Endothelial cell (in vitro differentiated cells): ENCODE measurements around the gene C16orf46. TPM values are rescaled to one million over a fixed set of nuclear protein-coding genes. Genes with fewer than 3 reads are reported as not detected.

Source experiments
- DNase-seq: peaks from one replicate; pipeline ENCODE4 v3.0.0; 2021; ENCODE audit warnings: low spot score
- H3K27ac Mint-ChIP-seq: one replicate; pipeline ENCODE4 v1.8.0; 2021; ENCODE audit warnings: mixed read lengths, inconsistent platforms; ENCODE audit not compliant: unreplicated experiment
- H3K27me3 Mint-ChIP-seq: one replicate; pipeline ENCODE4 v1.8.0; 2021; ENCODE audit warnings: mild to moderate bottlenecking, moderate library complexity, mixed read lengths, inconsistent platforms; ENCODE audit not compliant: unreplicated experiment
- H3K36me3 Mint-ChIP-seq: one replicate; pipeline ENCODE4 v1.8.0; 2021; ENCODE audit warnings: mild to moderate bottlenecking, low read depth, mixed read lengths, inconsistent platforms; ENCODE audit not compliant: unreplicated experiment
- H3K4me1 Mint-ChIP-seq: one replicate; pipeline ENCODE4 v1.8.0; 2021; ENCODE audit warnings: mild to moderate bottlenecking, mixed read lengths, inconsistent platforms; ENCODE audit not compliant: unreplicated experiment
- H3K4me3 Mint-ChIP-seq: one replicate; pipeline ENCODE4 v1.8.0; 2021; ENCODE audit warnings: mild to moderate bottlenecking, mixed read lengths, inconsistent platforms; ENCODE audit not compliant: unreplicated experiment
- H3K9me3 Mint-ChIP-seq: one replicate; pipeline ENCODE4 v1.8.0; 2021; ENCODE audit warnings: mixed read lengths, inconsistent platforms; ENCODE audit not compliant: unreplicated experiment
- total RNA-seq: library from RNA; stranded (reverse); fragmentation: NEBNext Ultra II Directional; extraction: Animal tissue kit (Norgen Biotek cat#: 25700); gene quantifications from one replicate; pipeline ENCODE4 v1.2.1, GENCODE V29; 2021; ENCODE audit not compliant: unreplicated experiment
- TF ChIP-seq, protein P1 (sequence below): fragments of 200-600 bp; sonication (generic); IDR thresholded peaks from one replicate; pipeline ENCODE4 v1.5.0; 2021; ENCODE audit warnings: antibody characterized with exemption; ENCODE audit not compliant: unreplicated experiment

The C16orf46 gene
- total RNA-seq, 1 donor from 2014 or later: 0.18 TPM

DNA sequence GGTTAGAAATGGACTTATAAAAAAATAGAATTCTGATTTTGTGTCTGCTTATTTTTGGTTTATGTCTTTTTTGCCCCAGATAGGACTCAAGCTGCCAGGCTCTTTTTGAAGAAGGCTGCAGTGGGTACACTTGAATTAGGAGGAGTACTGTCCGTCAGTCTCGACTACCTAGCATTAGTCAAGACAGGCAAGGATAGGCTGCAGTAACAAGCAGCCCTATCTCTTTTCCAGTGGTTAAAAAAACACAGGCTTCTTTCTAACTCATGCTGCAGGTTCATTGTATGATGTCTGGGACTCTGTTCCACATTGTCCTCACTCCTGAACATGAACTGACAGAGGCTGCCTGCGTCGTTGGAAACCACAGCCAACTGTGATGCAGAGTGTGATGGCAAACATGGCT, 8.0 kb downstream of the C16orf46 start:
- H3K27me3 Mint-ChIP-seq: no peaks in the 10 kb centered on the region
- no peak overlapping the region for H3K4me3 Mint-ChIP-seq
- no peak for DNase-seq
- H3K27ac Mint-ChIP-seq: no peak overlapping the region
- no peaks in the 10 kb centered on the region for H3K4me1 Mint-ChIP-seq
- H3K36me3 Mint-ChIP-seq: no peaks in the 10 kb centered on the region
- TF ChIP-seq, protein P1, sequence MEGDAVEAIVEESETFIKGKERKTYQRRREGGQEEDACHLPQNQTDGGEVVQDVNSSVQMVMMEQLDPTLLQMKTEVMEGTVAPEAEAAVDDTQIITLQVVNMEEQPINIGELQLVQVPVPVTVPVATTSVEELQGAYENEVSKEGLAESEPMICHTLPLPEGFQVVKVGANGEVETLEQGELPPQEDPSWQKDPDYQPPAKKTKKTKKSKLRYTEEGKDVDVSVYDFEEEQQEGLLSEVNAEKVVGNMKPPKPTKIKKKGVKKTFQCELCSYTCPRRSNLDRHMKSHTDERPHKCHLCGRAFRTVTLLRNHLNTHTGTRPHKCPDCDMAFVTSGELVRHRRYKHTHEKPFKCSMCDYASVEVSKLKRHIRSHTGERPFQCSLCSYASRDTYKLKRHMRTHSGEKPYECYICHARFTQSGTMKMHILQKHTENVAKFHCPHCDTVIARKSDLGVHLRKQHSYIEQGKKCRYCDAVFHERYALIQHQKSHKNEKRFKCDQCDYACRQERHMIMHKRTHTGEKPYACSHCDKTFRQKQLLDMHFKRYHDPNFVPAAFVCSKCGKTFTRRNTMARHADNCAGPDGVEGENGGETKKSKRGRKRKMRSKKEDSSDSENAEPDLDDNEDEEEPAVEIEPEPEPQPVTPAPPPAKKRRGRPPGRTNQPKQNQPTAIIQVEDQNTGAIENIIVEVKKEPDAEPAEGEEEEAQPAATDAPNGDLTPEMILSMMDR: no peak
- H3K9me3 Mint-ChIP-seq: no peaks in the 10 kb centered on the region

DNA sequence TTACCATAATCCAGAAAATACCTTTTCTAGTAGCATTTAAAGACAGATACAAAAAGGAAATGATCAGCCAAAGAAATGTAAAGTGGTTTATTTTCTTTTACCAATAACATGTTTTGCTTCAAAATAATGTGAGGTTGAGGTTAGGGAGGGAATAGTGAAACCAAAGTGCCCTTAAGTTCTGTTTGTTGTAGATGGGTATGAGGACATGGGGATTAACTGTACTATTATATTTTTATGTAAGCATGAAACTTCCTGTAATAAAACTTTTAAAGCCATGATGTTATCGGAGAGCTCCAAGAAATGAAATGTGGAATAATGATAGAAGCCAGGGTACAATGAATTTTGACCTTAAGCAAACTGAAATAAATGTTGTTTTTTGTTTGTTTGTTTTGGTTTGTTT, 9.9 kb downstream of the C16orf46 start:
- no peak overlapping the region for H3K4me3 Mint-ChIP-seq
- TF ChIP-seq, protein P1: no peak

DNA sequence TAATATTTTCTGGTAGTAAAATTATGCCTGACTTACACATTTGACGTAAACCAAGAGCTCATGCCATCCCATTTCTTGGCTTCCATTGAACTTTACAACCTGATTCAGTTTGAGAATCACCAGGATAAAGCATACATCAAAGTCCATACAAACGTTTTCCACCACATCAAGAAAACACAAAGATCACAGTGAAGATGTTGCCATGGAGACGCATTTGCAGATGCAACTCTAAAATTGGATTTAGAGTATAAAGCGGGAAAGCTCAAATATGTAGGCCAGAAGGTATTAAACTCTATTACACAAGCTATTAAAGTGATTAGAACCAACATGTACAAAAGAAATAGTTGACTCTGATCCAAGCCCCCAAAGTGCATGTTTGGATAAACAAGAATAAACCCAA, 10.4 kb downstream of the C16orf46 start:
- no peak overlapping the region for H3K27ac Mint-ChIP-seq
- no peaks in the 10 kb centered on the region for H3K27me3 Mint-ChIP-seq
- no peaks in the 10 kb centered on the region for H3K36me3 Mint-ChIP-seq
- TF ChIP-seq, protein P1: no peak
- H3K4me1 Mint-ChIP-seq: no peaks in the 10 kb centered on the region
- H3K4me3 Mint-ChIP-seq: no peak overlapping the region
- DNase-seq: no peak
- H3K9me3 Mint-ChIP-seq: no peaks in the 10 kb centered on the region

More for the DNA sequence above, 9.9 kb downstream of the C16orf46 start:
- H3K9me3 Mint-ChIP-seq: no peaks in the 10 kb centered on the region
- no peak for DNase-seq
- H3K27ac Mint-ChIP-seq: no peak overlapping the region
- H3K4me1 Mint-ChIP-seq: no peaks in the 10 kb centered on the region
- H3K27me3 Mint-ChIP-seq: no peaks in the 10 kb centered on the region
- H3K36me3 Mint-ChIP-seq: no peaks in the 10 kb centered on the region

DNA sequence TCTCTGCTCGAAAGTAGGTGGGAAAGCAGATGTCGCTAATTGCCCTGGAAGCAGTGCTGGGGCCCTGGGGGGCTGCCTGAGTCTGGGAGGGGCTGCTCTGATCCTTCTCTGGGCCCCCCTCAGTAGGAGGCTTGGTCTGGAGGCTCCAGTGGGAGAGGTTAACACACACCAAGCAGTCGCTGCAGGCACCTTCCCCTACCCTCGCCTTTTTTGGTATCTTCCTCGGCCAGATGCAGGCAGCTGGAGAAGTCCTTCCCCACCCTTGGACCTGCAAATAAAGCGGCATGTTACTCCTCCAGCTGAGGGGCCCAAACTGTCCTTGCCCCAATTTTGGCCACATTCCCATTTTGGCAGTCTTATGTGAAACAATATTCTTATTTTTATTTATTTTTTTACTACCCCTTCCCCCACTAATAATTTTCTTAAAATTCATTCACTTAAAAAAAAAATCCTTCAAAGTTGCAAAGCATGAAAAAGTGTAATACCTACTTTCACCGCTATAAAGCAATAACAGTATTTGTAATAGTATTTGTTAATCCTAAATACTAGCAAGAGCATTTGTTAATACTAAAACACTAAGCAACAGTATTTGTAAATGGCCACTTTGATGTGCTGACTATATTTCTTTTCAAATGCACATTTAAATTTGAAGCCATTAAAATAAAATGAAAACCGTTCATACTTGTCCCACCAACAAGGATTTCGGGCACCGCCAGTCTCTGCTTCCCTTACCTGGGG, 15.0 kb downstream of the C16orf46 start:
- H3K4me1 Mint-ChIP-seq: no peaks in the 10 kb centered on the region
- no peaks in the 10 kb centered on the region for H3K9me3 Mint-ChIP-seq
- H3K4me3 Mint-ChIP-seq: no peak overlapping the region
- no peak for DNase-seq
- no peak overlapping the region for H3K27ac Mint-ChIP-seq
- no peaks in the 10 kb centered on the region for H3K36me3 Mint-ChIP-seq
- TF ChIP-seq, protein P1: peak; percentile 43
- peaks cover 2% of the 10 kb centered on the region for H3K27me3 Mint-ChIP-seq

DNA sequence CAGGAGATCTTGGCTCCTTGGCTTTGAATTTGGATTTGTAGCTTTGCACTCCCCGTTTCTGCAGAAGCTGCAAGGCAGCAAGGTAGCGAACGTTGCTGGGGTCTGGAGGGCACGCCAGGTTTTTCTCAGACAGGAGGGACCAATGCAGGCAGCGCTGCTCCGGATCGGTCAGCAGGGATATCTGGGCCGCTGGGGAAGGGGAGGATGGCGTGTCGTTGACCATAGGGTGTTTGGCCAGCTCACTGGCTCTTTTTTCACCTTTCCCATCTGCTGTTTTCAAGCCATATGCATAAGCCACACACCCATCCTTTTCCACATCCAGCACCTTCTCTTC, 15.8 kb downstream of the C16orf46 start:
- TF ChIP-seq, protein P1: no peak
- no peak for DNase-seq
- H3K9me3 Mint-ChIP-seq: no peaks in the 10 kb centered on the region
- no peaks in the 10 kb centered on the region for H3K4me1 Mint-ChIP-seq
- H3K27me3 Mint-ChIP-seq: peaks cover 2% of the 10 kb centered on the region
- no peak overlapping the region for H3K4me3 Mint-ChIP-seq
- H3K27ac Mint-ChIP-seq: no peak overlapping the region
- no peaks in the 10 kb centered on the region for H3K36me3 Mint-ChIP-seq
